Measurements from ENCODE around the gene FOXP3. TPM values are rescaled to one million over a fixed set of nuclear protein-coding genes. Genes with fewer than 3 reads are reported as not detected.
"Not testable (repeated sequence)": the region's sequence is repeated elsewhere in the genome, so short reads cannot be mapped to it uniquely, and the experiment has no call there.

Gene FOXP3
- total and polyA plus RNA-seq, 2 donors (not counting 1 experiment from before 2014, with no cell fraction given): under 0.01 TPM; not detected in 1

DNA sequence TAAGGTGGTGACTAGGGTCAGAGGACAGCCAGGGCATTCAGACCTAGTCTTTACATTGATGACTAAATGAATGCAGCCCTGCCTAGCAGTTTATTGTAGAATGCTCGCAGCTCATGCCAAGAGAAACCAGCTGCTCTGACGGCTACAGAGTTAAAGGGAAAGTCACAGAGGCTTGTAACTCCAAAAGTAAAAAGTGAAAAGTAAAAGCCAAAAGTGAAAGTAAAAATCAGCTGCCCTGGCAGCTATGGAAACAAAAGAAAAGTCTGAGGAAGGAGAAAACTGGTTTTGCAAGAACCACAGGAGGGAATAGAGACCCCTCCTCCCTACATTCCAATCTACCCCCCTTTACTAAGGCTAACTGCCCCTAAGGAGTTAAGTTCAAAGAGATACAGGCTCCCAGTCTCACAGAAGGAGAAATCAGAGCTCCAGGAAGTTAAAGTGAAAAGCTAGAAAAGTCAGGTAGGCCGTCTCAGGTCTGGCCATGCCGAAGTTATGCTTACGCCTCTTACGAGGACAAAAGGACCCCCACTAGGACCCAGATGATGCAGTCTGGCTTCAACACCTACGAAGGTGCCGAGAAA, 45.0 kb upstream of the FOXP3 start:
- Histone ChIP-seq H3K9me3 (ENCODE audit: control insufficient read depth, insufficient read depth, low read depth, low read length) (no peaks in the 10 kb centered on the region), H2AFZ (ENCODE audit: low read length) (peak overlapping the region; percentile 80), H3K4me3 (replicated peaks in 1 of 4; ENCODE audit: control extremely low read depth in 1 of 4, insufficient read depth in 1 of 4, low read depth in 3 of 4, low read length in 4 of 4) (peak overlapping the region; percentile 17 to 54 (median 33)), H3K27me3 (ENCODE audit: control insufficient read depth, insufficient read depth, low read length) (no peaks in the 10 kb centered on the region), H3K36me3 (ENCODE audit: control insufficient read depth, insufficient read depth, low read length) (no peaks in the 10 kb centered on the region), H3K27ac (ENCODE audit: insufficient read depth, low read length) (peak overlapping the region; percentile 43), H3K4me1 (ENCODE audit: control insufficient read depth, extremely low read depth, insufficient read depth, low read length) (peaks cover 3% of the 10 kb centered on the region), H3K9ac (ENCODE audit: insufficient read depth, low read length) (no peak overlapping the region), H3K4me2 (ENCODE audit: extremely low read depth, insufficient read depth, low read length) (peak overlapping the region; percentile 64), H3K79me2 (ENCODE audit: control insufficient read depth, insufficient read depth, low read length) (no peaks in the 10 kb centered on the region), H4K20me1 (ENCODE audit: control insufficient read depth, extremely low read depth, insufficient read depth, low read length) (no peaks in the 10 kb centered on the region)
- TF ChIP-seq, protein P1, sequence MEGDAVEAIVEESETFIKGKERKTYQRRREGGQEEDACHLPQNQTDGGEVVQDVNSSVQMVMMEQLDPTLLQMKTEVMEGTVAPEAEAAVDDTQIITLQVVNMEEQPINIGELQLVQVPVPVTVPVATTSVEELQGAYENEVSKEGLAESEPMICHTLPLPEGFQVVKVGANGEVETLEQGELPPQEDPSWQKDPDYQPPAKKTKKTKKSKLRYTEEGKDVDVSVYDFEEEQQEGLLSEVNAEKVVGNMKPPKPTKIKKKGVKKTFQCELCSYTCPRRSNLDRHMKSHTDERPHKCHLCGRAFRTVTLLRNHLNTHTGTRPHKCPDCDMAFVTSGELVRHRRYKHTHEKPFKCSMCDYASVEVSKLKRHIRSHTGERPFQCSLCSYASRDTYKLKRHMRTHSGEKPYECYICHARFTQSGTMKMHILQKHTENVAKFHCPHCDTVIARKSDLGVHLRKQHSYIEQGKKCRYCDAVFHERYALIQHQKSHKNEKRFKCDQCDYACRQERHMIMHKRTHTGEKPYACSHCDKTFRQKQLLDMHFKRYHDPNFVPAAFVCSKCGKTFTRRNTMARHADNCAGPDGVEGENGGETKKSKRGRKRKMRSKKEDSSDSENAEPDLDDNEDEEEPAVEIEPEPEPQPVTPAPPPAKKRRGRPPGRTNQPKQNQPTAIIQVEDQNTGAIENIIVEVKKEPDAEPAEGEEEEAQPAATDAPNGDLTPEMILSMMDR (conservative IDR thresholded peaks at IDR 0.05 in 1 of 2, IDR thresholded peaks at IDR 0.05 in 1 of 2; ENCODE audit: low read depth in 1 of 2, low read length in 2 of 2): no peak
- TF ChIP-seq EZH2 (IDR thresholded peaks at IDR 0.05; ENCODE audit: low read length, missing control alignments): no peak
- DNase-seq (ENCODE audit: low read depth in 2 of 2): peak; percentile 13 to 50

DNA sequence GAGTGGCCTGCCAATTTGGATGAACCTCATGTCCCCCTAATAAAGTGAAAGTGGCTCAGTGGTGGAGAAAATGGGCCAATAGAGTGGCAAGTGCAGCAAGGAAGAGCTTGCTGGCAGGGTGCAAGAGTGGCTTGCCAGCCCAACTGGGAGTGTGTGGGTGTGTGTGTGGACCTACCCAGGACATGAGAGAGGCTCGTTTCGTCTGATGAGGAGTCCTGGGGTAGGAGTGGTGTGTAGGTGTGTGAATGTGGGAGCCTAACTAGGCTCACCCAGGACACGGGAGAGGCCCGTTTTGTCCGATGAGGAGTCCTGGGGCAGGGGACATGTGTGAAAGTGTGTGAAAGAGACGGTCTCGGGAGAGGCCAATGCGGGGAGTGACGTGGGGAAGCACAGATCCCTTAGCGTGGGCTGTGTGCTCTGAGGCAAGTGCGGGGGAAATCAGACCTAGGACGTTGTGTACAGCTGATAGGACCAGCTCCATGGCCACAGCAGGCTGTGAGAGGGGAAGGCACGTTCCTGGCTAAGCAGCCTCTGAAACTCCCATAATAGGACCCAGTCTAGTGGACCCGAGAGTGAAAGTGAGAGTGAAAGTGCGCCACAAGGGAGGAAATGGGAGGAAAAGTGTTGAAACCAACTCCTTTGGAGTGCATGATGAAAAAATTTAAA, 44.2 kb upstream of the FOXP3 start:
- H3K36me3 ChIP-seq (ENCODE audit: control insufficient read depth, insufficient read depth, low read length): no peaks in the 10 kb centered on the region
- no peak overlapping the region for H3K27ac ChIP-seq (ENCODE audit: insufficient read depth, low read length)
- H3K9ac ChIP-seq (ENCODE audit: insufficient read depth, low read length): no peak overlapping the region
- no peaks in the 10 kb centered on the region for H4K20me1 ChIP-seq (ENCODE audit: control insufficient read depth, extremely low read depth, insufficient read depth, low read length)
- peak overlapping the region in 1 of 4 experiments; percentile 27 for H3K4me3 ChIP-seq (replicated peaks in 1 of 4; ENCODE audit: control extremely low read depth in 1 of 4, insufficient read depth in 1 of 4, low read depth in 3 of 4, low read length in 4 of 4)
- H3K9me3 ChIP-seq (ENCODE audit: control insufficient read depth, insufficient read depth, low read depth, low read length): no peaks in the 10 kb centered on the region
- DNase-seq (ENCODE audit: low read depth in 2 of 2): peak in 1 of 2 donors; percentile 19
- peak overlapping the region; percentile 52 for H3K4me2 ChIP-seq (ENCODE audit: extremely low read depth, insufficient read depth, low read length)
- peak overlapping the region; percentile 82 for H2AFZ ChIP-seq (ENCODE audit: low read length)
- peaks cover 3% of the 10 kb centered on the region for H3K4me1 ChIP-seq (ENCODE audit: control insufficient read depth, extremely low read depth, insufficient read depth, low read length)
- no peaks in the 10 kb centered on the region for H3K79me2 ChIP-seq (ENCODE audit: control insufficient read depth, insufficient read depth, low read length)
- no peaks in the 10 kb centered on the region for H3K27me3 ChIP-seq (ENCODE audit: control insufficient read depth, insufficient read depth, low read length)
- TF ChIP-seq, protein P1 (conservative IDR thresholded peaks at IDR 0.05 in 1 of 2, IDR thresholded peaks at IDR 0.05 in 1 of 2; ENCODE audit: low read depth in 1 of 2, low read length in 2 of 2): no peak
- TF ChIP-seq EZH2 (IDR thresholded peaks at IDR 0.05; ENCODE audit: low read length, missing control alignments): no peak

DNA sequence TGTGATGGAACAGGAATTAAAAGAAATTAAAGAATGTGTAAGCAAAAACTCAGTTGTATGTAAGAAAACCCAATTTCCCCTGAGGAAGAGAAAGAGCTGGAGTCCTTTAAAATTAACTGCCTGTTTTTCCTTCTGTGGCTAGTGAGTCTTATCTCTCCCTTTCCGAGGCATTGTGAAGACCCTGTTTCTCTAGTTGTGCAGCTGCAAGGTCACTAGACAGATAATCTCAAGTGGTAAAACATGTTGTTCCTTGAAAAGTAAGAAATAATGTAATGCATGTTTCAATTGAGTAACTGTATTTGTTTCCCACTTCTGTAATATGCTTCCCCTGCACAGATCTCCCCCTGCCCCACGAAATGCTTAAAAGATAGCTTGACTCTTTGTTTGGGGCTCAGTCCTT, 43.3 kb upstream of the FOXP3 start:
- not testable (repeated sequence) for H3K27me3 ChIP-seq (ENCODE audit: control insufficient read depth, insufficient read depth, low read length); H3K4me3 ChIP-seq (replicated peaks in 1 of 4; ENCODE audit: control extremely low read depth in 1 of 4, insufficient read depth in 1 of 4, low read depth in 3 of 4, low read length in 4 of 4); H3K79me2 ChIP-seq (ENCODE audit: control insufficient read depth, insufficient read depth, low read length); H3K9ac ChIP-seq (ENCODE audit: insufficient read depth, low read length); H3K9me3 ChIP-seq (ENCODE audit: control insufficient read depth, insufficient read depth, low read depth, low read length); H3K36me3 ChIP-seq (ENCODE audit: control insufficient read depth, insufficient read depth, low read length); H3K27ac ChIP-seq (ENCODE audit: insufficient read depth, low read length); DNase-seq (ENCODE audit: low read depth in 2 of 2); H3K4me2 ChIP-seq (ENCODE audit: extremely low read depth, insufficient read depth, low read length); H2AFZ ChIP-seq (ENCODE audit: low read length); H3K4me1 ChIP-seq (ENCODE audit: control insufficient read depth, extremely low read depth, insufficient read depth, low read length); H4K20me1 ChIP-seq (ENCODE audit: control insufficient read depth, extremely low read depth, insufficient read depth, low read length)
